Fibroblast of mammary gland (primary cell): ENCODE measurements around the gene NETO2.

Experiments
- DNase-seq: peaks from one replicate; pipeline ENCODE4 v3.0.0-alpha.2; 2010; ENCODE audit warnings: low read depth
- H3K4me3 ChIP-seq: 2 replicates; pipeline ENCODE4 v1.5.1; 2011; ENCODE audit warnings: low read depth, mild to moderate bottlenecking, low read length, moderate library complexity; ENCODE audit not compliant: control insufficient read depth
- TF ChIP-seq, protein P1 (sequence below): conservative IDR thresholded peaks from 2 replicates; pipeline ENCODE4 v1.5.1; 2011; ENCODE audit warnings: low read depth, low read length, inconsistent platforms; ENCODE audit not compliant: control insufficient read depth, insufficient read depth

The NETO2 gene

DNA sequence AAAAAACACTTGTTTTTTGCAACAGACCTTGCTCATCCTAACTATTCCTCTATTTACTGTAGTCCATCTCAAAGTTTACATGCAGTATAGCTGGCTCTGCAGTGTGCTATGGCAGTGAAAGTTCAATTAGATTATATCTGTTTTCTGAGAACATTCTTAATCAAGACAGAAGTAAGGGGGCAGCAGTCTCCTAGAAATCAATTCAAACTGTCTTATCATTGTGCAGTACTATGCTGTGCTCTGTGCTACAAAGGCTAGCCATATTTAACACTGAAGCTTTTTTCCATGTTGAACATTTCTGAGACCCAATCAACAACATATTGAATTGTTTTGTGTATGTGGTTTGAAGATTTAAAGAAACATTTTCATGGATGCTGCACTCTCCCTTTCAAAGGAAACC lies 11.4 kb downstream of the NETO2 start:
- no peak overlapping the region for H3K4me3 ChIP-seq
- TF ChIP-seq, protein P1, sequence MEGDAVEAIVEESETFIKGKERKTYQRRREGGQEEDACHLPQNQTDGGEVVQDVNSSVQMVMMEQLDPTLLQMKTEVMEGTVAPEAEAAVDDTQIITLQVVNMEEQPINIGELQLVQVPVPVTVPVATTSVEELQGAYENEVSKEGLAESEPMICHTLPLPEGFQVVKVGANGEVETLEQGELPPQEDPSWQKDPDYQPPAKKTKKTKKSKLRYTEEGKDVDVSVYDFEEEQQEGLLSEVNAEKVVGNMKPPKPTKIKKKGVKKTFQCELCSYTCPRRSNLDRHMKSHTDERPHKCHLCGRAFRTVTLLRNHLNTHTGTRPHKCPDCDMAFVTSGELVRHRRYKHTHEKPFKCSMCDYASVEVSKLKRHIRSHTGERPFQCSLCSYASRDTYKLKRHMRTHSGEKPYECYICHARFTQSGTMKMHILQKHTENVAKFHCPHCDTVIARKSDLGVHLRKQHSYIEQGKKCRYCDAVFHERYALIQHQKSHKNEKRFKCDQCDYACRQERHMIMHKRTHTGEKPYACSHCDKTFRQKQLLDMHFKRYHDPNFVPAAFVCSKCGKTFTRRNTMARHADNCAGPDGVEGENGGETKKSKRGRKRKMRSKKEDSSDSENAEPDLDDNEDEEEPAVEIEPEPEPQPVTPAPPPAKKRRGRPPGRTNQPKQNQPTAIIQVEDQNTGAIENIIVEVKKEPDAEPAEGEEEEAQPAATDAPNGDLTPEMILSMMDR, result no peak
- DNase-seq, result no peak

DNA sequence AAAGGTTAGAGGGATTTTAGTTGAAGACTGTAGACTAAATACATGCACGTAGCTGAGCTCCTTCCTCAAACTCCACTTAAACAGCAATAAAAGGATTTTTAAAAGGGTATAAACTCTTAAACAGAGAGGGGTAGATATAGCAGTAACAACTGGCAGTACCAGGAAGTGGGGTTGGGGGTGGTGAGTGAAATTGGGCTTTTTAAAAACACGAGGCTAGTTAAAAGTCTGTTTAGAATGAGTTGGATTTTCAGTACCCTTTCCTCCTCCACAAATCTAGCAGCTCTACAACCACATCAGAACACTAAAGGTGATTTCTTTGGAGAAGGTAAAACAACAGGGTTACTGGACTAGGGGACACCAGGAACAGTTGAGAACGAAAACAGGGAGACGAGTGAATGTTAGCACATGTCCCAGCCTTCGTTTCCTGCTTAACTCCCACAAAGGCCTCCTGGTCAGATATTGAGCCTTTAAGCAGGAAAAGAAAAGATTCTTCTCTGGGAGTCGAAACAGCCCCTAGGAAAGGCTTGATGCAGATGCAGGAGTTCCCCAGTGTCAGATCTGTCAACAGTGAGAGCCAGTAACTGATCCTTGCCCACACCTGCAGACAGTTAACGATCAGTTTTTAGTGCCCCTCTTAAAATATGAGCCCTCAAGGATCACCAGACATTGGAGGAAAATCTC lies 13.8 kb downstream of the NETO2 start:
- TF ChIP-seq, protein P1, result no peak
- DNase-seq, result no peak
- no peak overlapping the region for H3K4me3 ChIP-seq

DNA sequence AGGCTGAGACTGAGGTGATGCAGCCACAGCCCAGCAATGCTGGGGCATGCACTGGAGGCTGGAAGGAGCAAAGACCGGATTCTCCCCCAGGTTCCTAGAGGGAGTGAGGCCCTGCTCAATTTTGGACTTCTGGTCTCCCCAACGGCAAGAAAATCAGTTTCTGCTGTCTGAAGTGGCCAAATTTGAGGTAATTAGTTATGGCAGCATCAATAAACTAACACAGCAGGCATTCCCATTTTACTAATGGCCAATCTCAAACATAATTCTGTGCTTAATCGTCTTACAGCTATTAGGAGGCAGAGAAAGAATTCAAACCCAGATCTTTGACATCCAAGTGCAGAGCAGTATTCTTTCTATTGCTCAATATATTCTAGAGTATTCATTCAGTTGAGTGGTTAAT lies 16.2 kb downstream of the NETO2 start:
- TF ChIP-seq, protein P1, result no peak
- no peak overlapping the region for H3K4me3 ChIP-seq

DNA sequence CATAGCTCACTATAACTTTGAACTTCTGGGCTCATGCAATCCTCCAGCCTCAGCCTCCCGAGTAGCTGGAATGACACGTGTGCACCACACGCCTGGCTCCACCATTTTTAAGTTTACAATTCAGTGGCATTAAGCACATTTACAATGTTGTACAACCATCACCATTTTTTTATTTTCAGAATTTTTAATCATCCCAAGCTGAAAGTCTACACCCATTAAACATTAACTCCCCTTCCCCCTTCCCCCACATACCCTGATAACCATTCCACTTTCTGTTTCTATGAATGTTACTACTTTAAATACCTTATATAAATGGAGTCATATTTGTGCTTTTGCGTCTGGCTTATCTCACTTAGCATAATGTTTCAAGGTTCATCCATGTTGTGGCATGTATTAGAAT lies 18.0 kb downstream of the NETO2 start:
- DNase-seq, result no peak

More for the DNA sequence above, 16.2 kb downstream of the NETO2 start:
- no peak for DNase-seq

DNA sequence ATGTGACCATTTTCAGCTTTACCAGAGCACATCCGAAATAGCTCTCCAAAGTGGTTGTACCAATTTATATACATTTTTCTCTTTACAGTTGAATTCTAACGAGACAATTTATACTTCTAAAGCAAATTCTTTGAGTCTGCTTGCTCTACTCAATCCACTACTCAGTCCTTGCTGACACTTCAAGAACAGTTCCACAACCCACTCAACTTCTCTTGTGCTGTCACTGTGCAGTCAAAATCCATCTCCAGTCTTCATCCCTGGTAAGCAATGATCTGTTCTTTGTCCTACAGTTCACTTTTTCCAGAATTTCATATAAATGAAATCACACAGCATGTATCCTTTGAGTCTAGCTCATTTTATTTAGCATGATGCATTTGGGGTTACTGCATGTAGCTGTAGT lies 30.6 kb downstream of the NETO2 start:
- no peak overlapping the region for H3K4me3 ChIP-seq
- DNase-seq, result no peak
- TF ChIP-seq, protein P1, result no peak

More for the DNA sequence above, 18.0 kb downstream of the NETO2 start:
- no peak overlapping the region for H3K4me3 ChIP-seq
- TF ChIP-seq, protein P1, result no peak

DNA sequence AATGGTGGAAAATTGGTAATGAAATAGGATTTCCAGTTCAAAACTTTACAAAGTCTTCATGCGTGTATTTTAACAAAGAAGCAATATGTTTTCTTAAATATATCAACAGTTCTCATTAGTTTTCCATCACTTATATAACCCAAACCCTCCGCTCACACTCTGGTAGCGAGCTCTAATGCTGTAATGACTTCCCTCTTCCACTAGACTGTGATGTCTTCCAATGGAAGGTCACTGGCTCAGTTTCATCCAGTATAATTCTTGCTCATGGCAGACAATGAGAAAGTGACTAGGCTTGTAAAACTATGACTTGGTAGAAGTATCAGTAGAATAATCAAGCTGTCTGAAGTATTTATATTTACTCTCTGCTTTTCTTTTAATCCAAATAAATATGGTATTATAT lies 32.8 kb downstream of the NETO2 start:
- DNase-seq, result peak; percentile 5
- no peak overlapping the region for H3K4me3 ChIP-seq
- TF ChIP-seq, protein P1, result peak; percentile 13
